OCI-LY3 (cell line): ENCODE measurements around the gene ATF3.

Experiments
- H2AFZ ChIP-seq: fragments of 200-600, 300-600 bp; shearing (Covaris generic); 2 replicates; pipeline ENCODE4 v1.6.0; 2014; ENCODE audit warnings: antibody characterized with exemption, low read depth, low read length
- H3K27ac ChIP-seq: fragments of 200-600, 300-600 bp; sonication (generic); 2 replicates; pipeline ENCODE4 v1.5.1; 2014; ENCODE audit warnings: mild to moderate bottlenecking, low read length, moderate library complexity, mixed read lengths
- H3K27me3 ChIP-seq: fragments of 200-600, 300-600 bp; sonication (generic); 2 replicates; pipeline ENCODE4 v1.6.1; 2014; ENCODE audit warnings: low read depth, low read length, mixed read lengths
- H3K36me3 ChIP-seq: fragments of 200-600, 300-600 bp; sonication (generic); replicated peaks from 2 replicates; pipeline ENCODE3; 2014; ENCODE audit warnings: low read depth, low read length, mixed read lengths
- H3K4me1 ChIP-seq: fragments of 300-600, 200-600 bp; sonication (generic); 2 replicates; pipeline ENCODE4 v1.6.1; 2014; ENCODE audit warnings: low read length, mixed read lengths
- H3K4me2 ChIP-seq: fragments of 200-600, 300-600 bp; sonication (generic); 2 replicates; pipeline ENCODE4 v1.6.1; 2014; ENCODE audit warnings: low read length, mixed read lengths
- H3K4me3 ChIP-seq: fragments of 300-600, 200-600 bp; sonication (generic); 2 replicates; pipeline ENCODE4 v1.5.1; 2014; ENCODE audit warnings: antibody characterized with exemption, mild to moderate bottlenecking, low read length, moderate library complexity
- H3K79me2 ChIP-seq: fragments of 300-600, 200-600 bp; shearing (Covaris generic); 2 replicates; pipeline ENCODE4 v1.6.1; 2014; ENCODE audit warnings: mild to moderate bottlenecking, low read length, mixed read lengths
- H3K9ac ChIP-seq: fragments of 300-600, 200-600 bp; shearing (Covaris generic); 2 replicates; pipeline ENCODE4 v1.6.0; 2014; ENCODE audit warnings: mild to moderate bottlenecking, low read length, moderate library complexity
- H3K9me3 ChIP-seq: fragments of 200-600, 300-600 bp; shearing (Covaris generic); 2 replicates; pipeline ENCODE4 v1.6.1; 2014; ENCODE audit warnings: low read length, mixed read lengths; ENCODE audit not compliant: insufficient read depth
- H4K20me1 ChIP-seq: fragments of 200-600, 300-600 bp; sonication (generic); 2 replicates; pipeline ENCODE4 v1.6.1; 2016; ENCODE audit warnings: low read length, mixed read lengths; ENCODE audit not compliant: insufficient read depth
- EZH2phosphoT487 ChIP-seq: fragments of 200-600 bp; shearing (Covaris generic); IDR thresholded peaks from 2 replicates; pipeline ENCODE4 v1.6.1; 2018; ENCODE audit warnings: antibody characterized with exemption, mixed run types, low read depth
- TF ChIP-seq, protein P1 (sequence below): fragments of 200-600, 300-600 bp; sonication (generic); IDR thresholded peaks from 2 replicates; pipeline ENCODE4 v1.5.1; 2014; ENCODE audit warnings: antibody characterized with exemption, low read length, low read depth

ATF3 gene

GRCh38 chr1:212609701-212610574 lies 1.4 kb downstream of the ATF3 start:
- H2AFZ ChIP-seq = no peak overlapping the region
- peaks cover 54% of the 10 kb centered on the region for H4K20me1 ChIP-seq
- H3K4me3 ChIP-seq = peak overlapping the region; percentile 95
- peaks cover 81% of the 10 kb centered on the region for H3K79me2 ChIP-seq
- peak overlapping the region; percentile 96 for H3K4me2 ChIP-seq
- H3K4me1 ChIP-seq = peaks cover 69% of the 10 kb centered on the region
- TF ChIP-seq, protein P1, sequence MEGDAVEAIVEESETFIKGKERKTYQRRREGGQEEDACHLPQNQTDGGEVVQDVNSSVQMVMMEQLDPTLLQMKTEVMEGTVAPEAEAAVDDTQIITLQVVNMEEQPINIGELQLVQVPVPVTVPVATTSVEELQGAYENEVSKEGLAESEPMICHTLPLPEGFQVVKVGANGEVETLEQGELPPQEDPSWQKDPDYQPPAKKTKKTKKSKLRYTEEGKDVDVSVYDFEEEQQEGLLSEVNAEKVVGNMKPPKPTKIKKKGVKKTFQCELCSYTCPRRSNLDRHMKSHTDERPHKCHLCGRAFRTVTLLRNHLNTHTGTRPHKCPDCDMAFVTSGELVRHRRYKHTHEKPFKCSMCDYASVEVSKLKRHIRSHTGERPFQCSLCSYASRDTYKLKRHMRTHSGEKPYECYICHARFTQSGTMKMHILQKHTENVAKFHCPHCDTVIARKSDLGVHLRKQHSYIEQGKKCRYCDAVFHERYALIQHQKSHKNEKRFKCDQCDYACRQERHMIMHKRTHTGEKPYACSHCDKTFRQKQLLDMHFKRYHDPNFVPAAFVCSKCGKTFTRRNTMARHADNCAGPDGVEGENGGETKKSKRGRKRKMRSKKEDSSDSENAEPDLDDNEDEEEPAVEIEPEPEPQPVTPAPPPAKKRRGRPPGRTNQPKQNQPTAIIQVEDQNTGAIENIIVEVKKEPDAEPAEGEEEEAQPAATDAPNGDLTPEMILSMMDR = no peak
- no peak for TF ChIP-seq EZH2phosphoT487
- H3K9ac ChIP-seq = peak overlapping the region; percentile 89
- H3K9me3 ChIP-seq = no peaks in the 10 kb centered on the region
- peaks cover 13% of the 10 kb centered on the region for H3K27me3 ChIP-seq
- peaks cover 54% of the 10 kb centered on the region for H3K36me3 ChIP-seq
- H3K27ac ChIP-seq = peak overlapping the region; percentile 70

- H4K20me1 ChIP-seq = peaks cover 58% of the 10 kb centered on the region
- peak overlapping the region; percentile 95 for H3K4me3 ChIP-seq
- H3K27ac ChIP-seq = peak overlapping the region; percentile 70
- no peak overlapping the region for H2AFZ ChIP-seq
- peaks cover 88% of the 10 kb centered on the region for H3K79me2 ChIP-seq
- peaks cover 60% of the 10 kb centered on the region for H3K36me3 ChIP-seq
- peaks cover 13% of the 10 kb centered on the region for H3K27me3 ChIP-seq
- TF ChIP-seq, protein P1 = no peak
- no peak for TF ChIP-seq EZH2phosphoT487
- H3K4me1 ChIP-seq = peaks cover 72% of the 10 kb centered on the region
- peak overlapping the region; percentile 89 for H3K9ac ChIP-seq
- no peaks in the 10 kb centered on the region for H3K9me3 ChIP-seq
- H3K4me2 ChIP-seq = peak overlapping the region; percentile 96
These were observed 2.0 kb downstream of the ATF3 start for GRCh38 chr1:212610575-212610967.

GRCh38 chr1:212611000-212611948 lies 2.7 kb downstream of the ATF3 start:
- H3K4me1 ChIP-seq = peaks cover 65% of the 10 kb centered on the region
- H3K4me2 ChIP-seq = peak overlapping the region; percentile 96
- H3K9me3 ChIP-seq = no peaks in the 10 kb centered on the region
- H3K36me3 ChIP-seq = peaks cover 59% of the 10 kb centered on the region
- peaks cover 63% of the 10 kb centered on the region for H4K20me1 ChIP-seq
- H3K79me2 ChIP-seq = peaks cover 95% of the 10 kb centered on the region
- H3K27ac ChIP-seq = peak overlapping the region; percentile 70
- TF ChIP-seq EZH2phosphoT487 = no peak
- TF ChIP-seq, protein P1 = no peak
- H3K9ac ChIP-seq = peak overlapping the region; percentile 89
- peaks cover 6% of the 10 kb centered on the region for H3K27me3 ChIP-seq
- H3K4me3 ChIP-seq = peak overlapping the region; percentile 95
- H2AFZ ChIP-seq = no peak overlapping the region
